Measurements from ENCODE around the gene C14orf180. TPM values are rescaled to one million over a fixed set of nuclear protein-coding genes. Genes with fewer than 3 reads are reported as not detected.

C14orf180 gene
- total RNA-seq, 6 donors from 2014 or later: not detected

DNA sequence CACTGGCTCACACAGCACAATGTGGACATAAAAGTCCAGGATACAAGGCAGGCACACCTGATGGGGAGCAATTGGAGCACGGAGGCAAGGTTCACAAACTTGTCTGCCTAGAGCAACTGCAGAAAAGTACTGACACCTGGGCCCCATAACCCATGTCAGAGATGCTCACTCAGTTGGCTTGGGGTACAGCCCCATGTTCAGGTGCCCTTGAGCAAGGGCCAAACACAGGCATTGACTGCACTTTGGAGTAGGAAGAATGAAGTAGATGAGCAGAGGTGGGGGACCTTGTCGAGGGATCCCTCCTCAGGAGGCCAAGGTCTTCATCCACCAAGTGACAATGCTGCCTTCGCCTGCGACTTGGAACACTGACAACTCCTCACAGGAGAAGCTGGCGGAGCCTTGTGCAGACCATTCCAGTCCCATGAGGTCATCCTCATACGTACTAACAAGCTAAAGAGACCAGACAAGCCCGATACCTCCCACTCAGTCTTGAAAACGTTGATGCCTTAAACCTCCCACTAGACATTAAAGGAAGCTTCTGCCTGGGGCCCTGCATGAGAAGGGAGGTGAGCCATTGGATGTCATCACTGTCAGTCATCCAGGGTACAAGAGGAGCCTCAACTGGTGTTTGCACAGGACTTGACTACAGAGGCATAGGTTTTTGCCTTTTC lies 42.5 kb upstream of the C14orf180 start:
- no peaks in the 10 kb centered on the region for H3K9me3 ChIP-seq
- ATAC-seq (ENCODE audit: low FRiP score in 2 of 2) (peak in 1 of 2 donors; percentile 61), DNase-seq (no peak)
- H3K4me1 ChIP-seq: peaks cover 0 to 9% (median 6%) of the 10 kb centered on the region in 4 donors
- 47 to 58% methylated on average over 4 to 8 of the region's 8 CpGs for WGBS, 2 donors
- no peak for TF ChIP-seq POLR2AphosphoS5 (IDR thresholded peaks at IDR 0.05)
- TF ChIP-seq EP300 (IDR thresholded peaks at IDR 0.05): no peak
- no peak for TF ChIP-seq POLR2A (IDR thresholded peaks at IDR 0.05)
- TF ChIP-seq, protein P1, sequence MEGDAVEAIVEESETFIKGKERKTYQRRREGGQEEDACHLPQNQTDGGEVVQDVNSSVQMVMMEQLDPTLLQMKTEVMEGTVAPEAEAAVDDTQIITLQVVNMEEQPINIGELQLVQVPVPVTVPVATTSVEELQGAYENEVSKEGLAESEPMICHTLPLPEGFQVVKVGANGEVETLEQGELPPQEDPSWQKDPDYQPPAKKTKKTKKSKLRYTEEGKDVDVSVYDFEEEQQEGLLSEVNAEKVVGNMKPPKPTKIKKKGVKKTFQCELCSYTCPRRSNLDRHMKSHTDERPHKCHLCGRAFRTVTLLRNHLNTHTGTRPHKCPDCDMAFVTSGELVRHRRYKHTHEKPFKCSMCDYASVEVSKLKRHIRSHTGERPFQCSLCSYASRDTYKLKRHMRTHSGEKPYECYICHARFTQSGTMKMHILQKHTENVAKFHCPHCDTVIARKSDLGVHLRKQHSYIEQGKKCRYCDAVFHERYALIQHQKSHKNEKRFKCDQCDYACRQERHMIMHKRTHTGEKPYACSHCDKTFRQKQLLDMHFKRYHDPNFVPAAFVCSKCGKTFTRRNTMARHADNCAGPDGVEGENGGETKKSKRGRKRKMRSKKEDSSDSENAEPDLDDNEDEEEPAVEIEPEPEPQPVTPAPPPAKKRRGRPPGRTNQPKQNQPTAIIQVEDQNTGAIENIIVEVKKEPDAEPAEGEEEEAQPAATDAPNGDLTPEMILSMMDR (IDR thresholded peaks at IDR 0.05): no peak
- no peak overlapping the region for H3K4me3 ChIP-seq
- H3K27me3 ChIP-seq: no peaks in the 10 kb centered on the region
- H3K27ac ChIP-seq: no peak overlapping the region
- no peaks in the 10 kb centered on the region for H3K36me3 ChIP-seq

DNA sequence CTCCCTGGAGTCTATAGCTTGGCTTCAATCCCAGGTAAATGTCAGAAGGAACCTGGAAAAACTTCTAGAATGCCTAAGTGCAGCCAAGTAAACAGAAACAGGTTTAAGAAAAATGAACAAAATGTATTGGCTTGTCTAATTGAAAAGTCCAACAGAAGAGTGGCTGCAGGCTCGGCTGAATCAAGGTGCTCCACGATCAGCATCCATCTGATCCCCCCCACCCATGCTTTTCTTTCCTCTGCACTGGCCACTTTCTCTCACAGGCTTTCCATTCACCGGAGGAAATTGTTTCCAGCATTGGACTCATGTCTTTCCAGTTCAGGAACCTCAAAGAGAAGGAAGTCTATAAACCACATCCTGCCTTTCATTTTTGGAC lies 42.0 kb upstream of the C14orf180 start:
- H3K27me3 ChIP-seq: no peaks in the 10 kb centered on the region
- DNase-seq (no peak), ATAC-seq (ENCODE audit: low FRiP score in 2 of 2) (no peak)
- H3K36me3 ChIP-seq: no peaks in the 10 kb centered on the region
- H3K4me3 ChIP-seq: no peak overlapping the region
- no peak overlapping the region for H3K27ac ChIP-seq
- 24 to 35% methylated on average over 3 of the region's 3 CpGs for WGBS, 2 donors
- H3K4me1 ChIP-seq: peaks cover 0 to 9% (median 6%) of the 10 kb centered on the region in 4 donors
- H3K9me3 ChIP-seq: no peaks in the 10 kb centered on the region
- TF ChIP-seq POLR2AphosphoS5 (IDR thresholded peaks at IDR 0.05): no peak
- TF ChIP-seq POLR2A (IDR thresholded peaks at IDR 0.05): no peak
- TF ChIP-seq, protein P1 (IDR thresholded peaks at IDR 0.05): no peak
- no peak for TF ChIP-seq EP300 (IDR thresholded peaks at IDR 0.05)

DNA sequence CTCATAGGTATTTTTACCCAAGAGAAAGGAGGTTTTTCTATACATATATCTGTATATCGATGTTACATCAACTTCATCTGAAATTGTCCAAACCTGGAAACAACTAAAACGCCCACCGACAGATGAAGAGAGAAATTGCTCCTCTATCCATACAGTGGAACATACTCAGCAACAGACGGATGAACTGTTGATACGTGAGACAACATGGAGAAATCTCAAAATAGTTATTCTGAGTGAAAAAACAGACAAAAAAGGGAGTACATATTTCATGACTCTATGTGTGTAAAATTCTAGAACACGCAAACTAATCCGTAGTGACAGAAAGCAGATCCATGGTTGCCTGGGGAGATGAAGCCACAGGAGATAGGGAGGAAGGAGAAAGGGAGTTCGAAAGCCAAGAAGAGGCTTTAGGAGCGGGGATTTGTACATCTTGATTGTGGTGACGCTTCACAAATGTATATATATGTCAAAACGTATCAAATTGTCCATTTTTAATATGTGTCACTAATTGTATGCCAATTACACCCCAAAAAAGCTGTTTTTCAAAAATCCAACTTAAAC lies 37.6 kb upstream of the C14orf180 start:
- Histone ChIP-seq H3K4me3 (no peak overlapping the region), H3K27ac (no peak overlapping the region), H3K9me3 (no peaks in the 10 kb centered on the region), H3K36me3 (no peaks in the 10 kb centered on the region), H3K27me3 (no peaks in the 10 kb centered on the region), H3K4me1 (peaks cover 0 to 20% (median 11%) of the 10 kb centered on the region in 4 donors)
- 87 to 90% methylated on average over 11 of the region's 11 CpGs for WGBS, 2 donors
- DNase-seq (no peak), ATAC-seq (ENCODE audit: low FRiP score in 2 of 2) (no peak)
- no peak for TF ChIP-seq POLR2A (IDR thresholded peaks at IDR 0.05)
- TF ChIP-seq EP300 (IDR thresholded peaks at IDR 0.05): no peak
- no peak for TF ChIP-seq POLR2AphosphoS5 (IDR thresholded peaks at IDR 0.05)
- TF ChIP-seq, protein P1 (IDR thresholded peaks at IDR 0.05): no peak

DNA sequence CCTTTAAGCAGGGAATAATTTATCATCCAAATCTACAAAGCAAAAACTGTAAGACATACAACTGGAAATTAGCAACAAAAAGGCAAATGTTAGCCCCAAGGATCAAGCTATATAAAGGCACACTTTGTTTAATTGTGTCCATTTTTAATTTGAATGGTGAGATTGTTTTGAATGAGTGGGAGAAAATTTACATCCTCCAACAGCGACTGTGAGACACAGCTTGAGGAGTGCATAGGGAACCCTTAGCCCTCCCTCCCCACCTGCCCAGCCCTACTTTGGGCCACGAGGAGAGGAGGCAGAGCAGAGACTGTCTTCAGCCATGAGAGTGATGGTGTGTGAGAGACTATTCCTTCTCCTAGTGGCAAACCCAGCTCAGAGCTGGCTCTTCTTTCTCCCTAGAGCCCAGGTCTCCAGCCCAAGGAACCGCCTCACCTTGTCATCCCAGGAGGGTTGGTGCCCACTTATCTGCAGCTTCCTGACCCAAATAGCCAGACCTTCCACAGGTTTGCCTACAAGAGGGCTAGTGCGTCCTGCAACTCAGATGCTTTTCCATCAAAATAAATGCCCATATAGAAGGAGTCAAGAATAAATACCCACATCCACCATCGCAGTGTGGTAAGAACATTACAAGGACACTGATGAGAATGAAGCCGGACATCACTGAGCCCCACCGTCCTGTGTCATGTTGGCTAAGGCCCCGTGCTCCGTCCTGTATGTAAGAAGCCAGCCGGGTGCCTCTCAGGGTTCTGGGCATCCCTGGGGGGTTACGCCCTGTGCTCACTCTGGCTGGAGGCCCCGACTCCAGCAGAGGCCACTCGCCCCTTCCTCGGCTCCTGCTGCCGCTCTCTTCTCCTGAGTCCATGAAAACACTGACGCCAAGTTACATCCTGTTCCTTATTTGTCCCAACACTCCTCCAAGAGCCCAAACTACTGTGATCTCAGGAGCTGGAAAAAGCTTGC lies 36.4 kb upstream of the C14orf180 start:
- peak in 1 of 2 donors; percentile 47 for DNase-seq
- ATAC-seq (ENCODE audit: low FRiP score in 2 of 2): no peak
- H3K27me3 ChIP-seq: no peaks in the 10 kb centered on the region

More for the DNA sequence above, 36.4 kb upstream of the C14orf180 start:
- Histone ChIP-seq H3K36me3 (no peaks in the 10 kb centered on the region), H3K27ac (no peak overlapping the region), H3K4me1 (peaks cover 0 to 12% (median 5%) of the 10 kb centered on the region in 4 donors), H3K4me3 (no peak overlapping the region), H3K9me3 (no peaks in the 10 kb centered on the region)
- WGBS, 2 donors: 87 to 89% methylated on average over 13 to 16 of the region's 16 CpGs
- TF ChIP-seq EP300 (IDR thresholded peaks at IDR 0.05) (no peak), POLR2AphosphoS5 (IDR thresholded peaks at IDR 0.05) (no peak), POLR2A (IDR thresholded peaks at IDR 0.05) (no peak)
- TF ChIP-seq, protein P1 (IDR thresholded peaks at IDR 0.05): no peak
